NCI-H128 (cell line): ENCODE results near the gene TMEM63C.

Experiments used
- DNase-seq: peaks from one replicate; lab custom pipeline; 2025; ENCODE audit not compliant: unreplicated experiment; lab: John Stamatoyannopoulos, UW

TMEM63C gene

GRCh38 chr14:77194706-77195105, 13.1 kb downstream of the TMEM63C start:
- no peak for DNase-seq

- DNase-seq: no peak
These were observed 14.2 kb downstream of the TMEM63C start for GRCh38 chr14:77195766-77196165.

GRCh38 chr14:77197988-77198387, 16.4 kb downstream of the TMEM63C start:
- no peak for DNase-seq

GRCh38 chr14:77198561-77198960, 17.0 kb downstream of the TMEM63C start:
- DNase-seq: no peak

- DNase-seq: no peak
These were observed 18.0 kb downstream of the TMEM63C start for GRCh38 chr14:77199590-77199989.

GRCh38 chr14:77200406-77200985, 18.9 kb downstream of the TMEM63C start:
- no peak for DNase-seq

- DNase-seq: no peak
These were observed 20.1 kb downstream of the TMEM63C start for GRCh38 chr14:77201696-77202095.

GRCh38 chr14:77203611-77204458, 22.2 kb downstream of the TMEM63C start:
- no peak for DNase-seq

GRCh38 chr14:77204459-77204771, 22.8 kb downstream of the TMEM63C start:
- peak; percentile 47 for DNase-seq

GRCh38 chr14:77204907-77205306, 23.3 kb downstream of the TMEM63C start:
- DNase-seq: no peak

GRCh38 chr14:77205566-77205965, 24.0 kb downstream of the TMEM63C start:
- DNase-seq: no peak

GRCh38 chr14:77206261-77206824, 24.7 kb downstream of the TMEM63C start:
- DNase-seq: no peak

- no peak for DNase-seq
These were observed 25.3 kb downstream of the TMEM63C start for GRCh38 chr14:77206877-77207389.

- peak; percentile 74 for DNase-seq
These were observed 26.8 kb downstream of the TMEM63C start for GRCh38 chr14:77208291-77208978.

- DNase-seq: no peak
These were observed 27.4 kb downstream of the TMEM63C start for GRCh38 chr14:77208979-77209318.

- no peak for DNase-seq
These were observed 30.7 kb downstream of the TMEM63C start for GRCh38 chr14:77212097-77212870.

GRCh38 chr14:77212943-77213678, 31.5 kb downstream of the TMEM63C start:
- peak; percentile 49 for DNase-seq

- no peak for DNase-seq
These were observed 32.0 kb downstream of the TMEM63C start for GRCh38 chr14:77213679-77214016.

- DNase-seq: no peak
These were observed 32.6 kb downstream of the TMEM63C start for GRCh38 chr14:77214216-77214615.

GRCh38 chr14:77217551-77217950, 36.0 kb downstream of the TMEM63C start:
- no peak for DNase-seq
